SK-N-SH treated with all-trans-retinoic acid at 6 μM for 48 hours (cell line): ENCODE data around the gene RHEBL1.

ENCODE experiments used
- CREB5 ChIP-seq: fragments of 250-450 bp; sonication (Bioruptor Pico); IDR thresholded peaks from 2 replicates; pipeline ENCODE4 v1.5.1; 2020; ENCODE audit warnings: low read depth, mild to moderate bottlenecking, moderate library complexity
- RARB ChIP-seq: fragments of 250-450 bp; sonication (Bioruptor Pico); IDR thresholded peaks from 2 replicates; pipeline ENCODE4 v1.8.0; 2021; ENCODE audit warnings: mild to moderate bottlenecking, moderate library complexity
- ZNF565 ChIP-seq: fragments of 450-650 bp; formaldehyde crosslinking; conservative IDR thresholded peaks from 2 replicates; pipeline ENCODE4 v1.5.0; 2020; ENCODE audit warnings: low read depth, mild to moderate bottlenecking, moderate library complexity
- ZNF8 ChIP-seq: fragments of 450-650 bp; formaldehyde crosslinking; IDR thresholded peaks from 2 replicates; pipeline ENCODE4 v1.5.0; 2020; ENCODE audit warnings: mild to moderate bottlenecking, moderate library complexity

GRCh38 chr12:49094160-49094974, 24.6 kb upstream of the RHEBL1 start, which contains the start of gene DHH:
- TF ChIP-seq ZNF565 (CRISPR knock-in tag) (no peak), RARB (CRISPR knock-in tag) (no peak), CREB5 (no peak), ZNF8 (CRISPR knock-in tag) (no peak)
